NK-92 (cell line): ENCODE results near the gene ZNF865.

Experiments
- DNase-seq: peaks from one replicate; lab custom pipeline; 2025; ENCODE audit not compliant: unreplicated experiment; lab: John Stamatoyannopoulos, UW

ZNF865 gene

DNA sequence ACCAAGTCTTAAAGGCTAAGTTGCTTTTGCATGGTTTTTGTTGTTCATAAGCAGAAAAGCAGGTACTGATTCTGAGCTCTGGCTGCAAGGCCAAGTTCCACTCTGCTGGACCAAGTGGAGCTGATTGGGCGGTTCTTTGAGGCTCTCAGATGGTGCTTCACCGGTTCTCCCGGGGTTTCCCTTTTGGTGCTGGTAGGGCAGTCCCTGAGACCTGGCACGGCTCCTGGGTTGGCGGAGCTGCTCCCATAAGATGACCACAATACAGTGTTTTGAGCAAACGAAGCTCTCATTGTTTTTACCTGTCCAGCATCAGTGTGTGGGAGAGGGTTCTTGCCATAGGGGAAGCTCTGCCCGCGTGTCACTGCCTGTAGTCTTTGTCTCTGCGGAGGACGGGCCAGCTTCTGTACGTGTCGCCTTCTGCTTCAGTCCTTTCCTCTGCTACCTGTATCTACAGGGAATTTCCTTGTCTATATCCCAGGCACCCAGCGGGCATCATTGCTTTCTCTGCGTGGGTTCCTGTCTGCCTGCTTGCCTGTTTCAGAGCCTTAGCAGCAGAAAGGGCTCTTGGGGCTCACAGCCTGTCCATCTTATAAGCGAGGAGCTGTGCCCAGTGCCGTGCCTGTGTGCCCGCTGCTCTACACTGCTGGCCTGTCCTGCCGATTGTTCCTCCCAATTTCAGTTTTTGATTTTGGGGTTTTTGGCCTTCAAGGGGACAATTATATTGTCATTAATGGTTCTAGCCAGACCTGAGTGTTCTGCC, 51.7 kb downstream of the ZNF865 start:
- DNase-seq: no peak

DNA sequence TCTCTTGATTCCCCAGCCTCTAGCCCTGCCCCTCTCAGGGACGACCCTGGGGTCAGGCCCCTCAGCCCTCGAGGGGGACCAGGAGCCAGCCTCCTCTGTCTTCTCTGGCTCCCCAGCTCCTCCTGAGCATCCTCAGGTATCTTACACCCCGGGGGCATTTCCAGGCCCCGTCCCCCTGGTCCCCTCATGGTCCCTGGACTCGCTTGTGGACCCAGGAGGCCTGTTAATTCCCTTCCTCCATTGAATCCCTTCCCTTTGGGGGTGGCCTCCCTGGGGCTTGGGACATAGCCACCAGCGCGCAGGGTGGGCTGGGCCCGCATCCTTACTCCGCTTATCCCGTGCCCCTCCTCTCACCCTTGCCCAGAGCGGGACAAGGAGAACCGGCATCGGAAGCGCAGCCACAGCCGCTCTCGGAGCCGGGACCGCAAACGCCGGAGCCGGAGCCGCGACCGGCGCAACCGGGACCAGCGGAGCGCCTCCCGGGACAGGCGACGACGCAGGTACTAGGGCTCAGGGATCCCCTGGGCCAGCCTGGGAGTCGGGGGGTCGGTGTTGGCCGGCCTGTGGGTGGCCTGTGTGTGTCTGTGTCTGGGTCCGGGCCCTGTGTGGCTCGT, 53.5 kb downstream of the ZNF865 start:
- DNase-seq: no peak

- no peak for DNase-seq
Observed at GRCh38 chr19:55659822-55660221, 54.4 kb downstream of the ZNF865 start.

- DNase-seq: no peak
Observed at GRCh38 chr19:55660404-55660803, 55.0 kb downstream of the ZNF865 start.

GRCh38 chr19:55660991-55661390, 55.5 kb downstream of the ZNF865 start:
- DNase-seq: no peak

DNA sequence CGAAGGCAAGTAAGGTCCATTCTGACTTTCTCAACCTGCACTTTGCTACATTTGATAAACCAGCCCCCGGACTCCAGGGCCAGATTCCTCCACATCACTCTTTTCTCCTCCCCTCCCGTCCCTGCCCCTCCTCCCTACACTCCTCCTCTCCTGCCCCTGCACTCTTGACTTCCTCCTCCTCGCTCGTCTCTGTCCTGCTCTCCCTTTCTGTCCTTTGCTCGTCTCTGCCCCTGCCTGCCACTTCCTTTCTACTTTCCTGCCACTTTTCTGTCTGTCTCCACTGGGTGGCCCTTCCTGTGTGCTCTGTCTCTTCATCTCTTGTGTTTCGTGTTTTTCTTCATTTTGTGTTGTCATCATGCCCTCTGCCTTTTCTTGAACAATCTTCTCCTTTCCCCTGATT, 56.4 kb downstream of the ZNF865 start:
- DNase-seq: no peak

- DNase-seq: no peak
Observed at GRCh38 chr19:55663846-55664536, 58.5 kb downstream of the ZNF865 start.

DNA sequence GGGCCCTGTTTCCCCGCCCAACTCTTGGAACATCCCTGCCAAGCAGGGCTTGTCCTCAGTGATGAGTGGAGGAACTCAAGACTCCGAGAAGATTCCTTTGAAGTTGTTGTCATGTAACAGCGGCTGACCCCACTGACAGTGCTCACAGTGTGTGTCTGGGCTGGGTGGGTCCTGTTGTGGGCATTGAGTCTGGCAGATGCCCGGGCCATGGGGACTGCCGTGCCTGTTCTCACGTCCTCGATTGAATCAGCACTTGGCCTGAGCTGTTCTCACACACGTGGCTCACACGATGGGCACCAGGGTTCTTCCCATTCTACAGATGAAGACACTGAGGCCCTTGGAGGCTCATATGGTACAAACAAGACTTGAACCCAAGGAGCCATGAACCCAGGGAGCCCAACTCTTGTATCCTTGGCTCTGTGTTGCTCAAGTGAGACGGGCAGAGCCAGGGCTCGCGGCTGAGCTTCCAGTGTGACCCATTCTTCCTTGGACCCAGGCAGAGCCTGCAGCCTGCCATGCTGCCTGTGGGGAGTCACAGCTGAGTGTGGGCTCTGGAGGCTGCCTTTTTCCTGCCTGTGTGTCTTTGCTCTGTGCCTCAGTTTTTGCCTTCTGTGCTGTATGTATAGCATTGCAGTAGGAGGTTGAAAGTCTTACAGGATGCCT, 61.0 kb downstream of the ZNF865 start:
- no peak for DNase-seq
